Adrenal gland (tissue), 12 donors: ENCODE measurements around the gene TEDC1. TPM values are rescaled to one million over a fixed set of nuclear protein-coding genes. Genes with fewer than 3 reads are reported as not detected.

Source experiments
- DNase-seq, 7 donors: peaks; one replicate each; pipeline ENCODE4 v3.0.0-alpha.2; 2019 to 2020
- H3K27ac ChIP-seq, 5 donors: fragments of 200-600 bp; sonication (generic) in 4 of 5; 1 replicate in 3 of 5; 2 replicates in 2 of 5; pipeline versions ENCODE4 v1.5.1 to v1.8.0; 2016 to 2020; ENCODE audit warnings: mild to moderate bottlenecking in 1 of 5
- H3K27me3 ChIP-seq: fragments of 200-600 bp; 2 replicates; pipeline ENCODE4 v1.8.0; 2021
- H3K36me3 ChIP-seq, 2 donors: fragments of 200-600 bp; replicated peaks in 1 of 2; 1 replicate in 1 of 2; 2 replicates in 1 of 2; pipeline versions ENCODE4 v1.5.1 to v1.8.0; 2018 to 2022
- H3K4me1 ChIP-seq, 2 donors: fragments of 200-600 bp; replicated peaks in 1 of 2; 1 replicate in 1 of 2; 2 replicates in 1 of 2; pipeline versions ENCODE4 v1.5.1 to v1.8.0; 2018 to 2021
- H3K4me3 ChIP-seq, 4 donors: fragments of 200-600 bp; sonication (generic) in 3 of 4; one replicate each; pipeline ENCODE4 v1.5.1; 2016 to 2018
- H3K9me3 ChIP-seq, 3 donors: fragments of 200-600 bp; sonication (generic) in 1 of 3; replicated peaks in 1 of 3; 1 replicate in 2 of 3; 2 replicates in 1 of 3; pipeline versions ENCODE4 v1.5.1 to v1.8.0; 2016 to 2021
- CTCF ChIP-seq, 6 experiments: fragments of 450-650 bp in 4 of 6; fragments of 200-600 bp in 2 of 6; sonication (generic) in 1 of 6; IDR thresholded peaks; 1 replicate in 5 of 6; 2 replicates in 1 of 6; pipeline versions ENCODE4 v1.5.1 to v1.8.0; 2016 to 2021; ENCODE audit warnings: antibody characterized with exemption in 6 of 6, mild to moderate bottlenecking in 2 of 6, moderate library complexity in 1 of 6
- POLR2A ChIP-seq, 2 donors: fragments of 450-650 bp; IDR thresholded peaks; one replicate each; pipeline ENCODE4 v1.6.1; 2017; ENCODE audit warnings: antibody characterized with exemption in 2 of 2, mild to moderate bottlenecking in 2 of 2, moderate library complexity in 1 of 2
- WGBS, 4 donors: extraction: QIAGEN DNeasy Blood & Tissue Kit in 2 of 4; methylation state at CpG; one replicate each; pipeline versions ENCODE4 v1.1.5 to v1.1.7; 2013 to 2017; 5-methylcytosine and 5-hydroxymethylcytosine counted together
- intact Hi-C, 2 donors: fragments of 100-400 bp; cut with DNase I; formaldehyde crosslinking; loops; one replicate each; pipeline versions ENCODE4 v1.14.1 to v1.15.0; 2022 to 2023
- polyA plus RNA-seq, 3 donors: library from polyadenylated mRNA; stranded (reverse); fragments of 200-250 nt in 2 of 3; fragments of 350-450 nt in 1 of 3; fragmentation: Illumina TruSeq in 1 of 3; extraction: RNeasy Lipid Tissue Mini Kit (QIAGEN cat#74804) in 1 of 3; gene quantifications; one replicate each; pipeline ENCODE4 v1.2.3, GENCODE V29; 2013 to 2014
- total RNA-seq, 9 donors: library from RNA; depleted of rRNA in 4 of 9; stranded (reverse); fragments of >200 nt in 4 of 9; fragments of 120-200 nt in 1 of 9; fragmentation: NEBNext Ultra II Directional in 1 of 9; extraction: Animal tissue kit (Norgen Biotek cat#: 25700) in 1 of 9; gene quantifications; one replicate each; pipeline versions ENCODE4 v1.1.0 to v1.2.4, GENCODE V29; 2013 to 2023
- donor health status: healthy with polysubstance abuse.
- donor health status: Bipolar disorder and iron deficiency.
- donor health status: DM: yes; HTN: yes; CAD: no.
- donor health status: DM: no; HTN: no; CAD: no.
- donor health status: DM: no; HTN: no; CAD: no.
- donor health status: DM: yes; HTN: yes; CAD: no.

The TEDC1 gene
- total and polyA plus RNA-seq, 12 donors: 0.24 to 19.1 (median 3.4) TPM

- H3K4me3 ChIP-seq: no peak overlapping the region
- intact Hi-C loops: loop anchor here in 1 of 2 donors (5.0 kb wide), 1 partner anchor 153 kb away; no protein-coding TSS in a partner anchor
- no peaks in the 10 kb centered on the region for H3K36me3 ChIP-seq
- no peaks in the 10 kb centered on the region for H3K9me3 ChIP-seq
- peaks cover 15 to 32% of the 10 kb centered on the region in 2 donors for H3K4me1 ChIP-seq
- DNase-seq: no peak
- TF ChIP-seq CTCF (IDR thresholded peaks at IDR 0.05): no peak
- no peak for TF ChIP-seq POLR2A (IDR thresholded peaks at IDR 0.05)
- WGBS, 4 donors: 80 to 93% (median 89%) methylated on average over 9 of the region's 9 CpGs
- H3K27me3 ChIP-seq: peaks cover 18% of the 10 kb centered on the region
- no peak overlapping the region for H3K27ac ChIP-seq
Measured at GRCh38 chr14:105525326-105525725, 34.3 kb downstream of the TEDC1 start.

- Histone ChIP-seq H3K36me3 (no peaks in the 10 kb centered on the region), H3K9me3 (no peaks in the 10 kb centered on the region), H3K4me1 (peaks cover 15 to 32% of the 10 kb centered on the region in 2 donors), H3K27me3 (peaks cover 18% of the 10 kb centered on the region), H3K27ac (peak within 1 kb of the TSS in 1 of 5 donors; percentile 34), H3K4me3 (peak within 1 kb of the TSS in 1 of 4 donors; percentile 66)
- WGBS, 4 donors: 0 to 2% (median 1%) methylated on average over 4 to 85 of the region's 88 CpGs
- intact Hi-C loops: loop anchor here in 1 of 2 donors (5.0 kb wide), 1 partner anchor 154 kb away; no protein-coding TSS in a partner anchor
- peak in 1 of 7 donors; percentile 35 for DNase-seq
- TF ChIP-seq CTCF (IDR thresholded peaks at IDR 0.05): no peak
- TF ChIP-seq POLR2A (IDR thresholded peaks at IDR 0.05): no peak
Measured at GRCh38 chr14:105525861-105526775, 35.1 kb downstream of the TEDC1 start, which contains the start of gene TMEM121. TMEM121 (plus strand) TSS chr14:105526583; CDS start chr14:105528835, 2,252 bp downstream.

GRCh38 chr14:105526776-105527380 lies 35.8 kb downstream of the TEDC1 start:
- intact Hi-C loops: loop anchor here in 1 of 2 donors (5.0 kb wide), 1 partner anchor 155 kb away; no protein-coding TSS in a partner anchor
- TF ChIP-seq POLR2A (IDR thresholded peaks at IDR 0.05) (no peak), CTCF (IDR thresholded peaks at IDR 0.05) (no peak)
- Histone ChIP-seq H3K9me3 (no peaks in the 10 kb centered on the region), H3K4me1 (peaks cover 15 to 32% of the 10 kb centered on the region in 2 donors), H3K4me3 (peak overlapping the region in 1 of 4 donors; percentile 66), H3K36me3 (no peaks in the 10 kb centered on the region), H3K27ac (peak overlapping the region in 1 of 5 donors; percentile 34), H3K27me3 (peaks cover 18% of the 10 kb centered on the region)
- no peak for DNase-seq
- 0 to 5% (median 4%) methylated on average over 9 to 48 of the region's 48 CpGs for WGBS, 4 donors

DNA sequence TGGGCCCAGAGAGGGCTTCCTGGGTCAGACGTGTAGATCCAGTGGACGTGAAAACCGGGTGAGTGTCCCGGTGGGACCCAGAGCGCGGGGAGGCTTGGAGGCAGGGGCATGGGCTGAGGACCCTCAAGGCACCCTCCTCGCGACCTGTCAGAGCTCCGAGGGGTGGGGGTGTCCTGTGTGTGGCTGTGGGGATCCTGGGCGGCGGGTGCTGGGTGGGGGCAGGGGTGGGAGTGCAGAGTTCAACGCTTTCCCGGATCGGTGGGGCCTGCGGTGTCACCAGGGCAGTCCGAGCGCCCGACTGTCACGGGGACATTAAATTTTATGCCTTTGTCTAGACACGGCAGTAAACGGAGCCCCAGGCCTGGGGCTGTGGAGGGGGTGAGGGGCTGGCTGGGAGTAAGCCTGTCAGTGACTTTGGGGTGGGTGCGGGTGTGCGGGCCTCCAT lies 36.4 kb downstream of the TEDC1 start:
- no peak for TF ChIP-seq CTCF (IDR thresholded peaks at IDR 0.05)
- no peak for TF ChIP-seq POLR2A (IDR thresholded peaks at IDR 0.05)
- Histone ChIP-seq H3K4me1 (peaks cover 15 to 32% of the 10 kb centered on the region in 2 donors), H3K27ac (no peak overlapping the region), H3K36me3 (no peaks in the 10 kb centered on the region), H3K9me3 (no peaks in the 10 kb centered on the region), H3K27me3 (peaks cover 18% of the 10 kb centered on the region), H3K4me3 (peak overlapping the region in 1 of 4 donors; percentile 66)
- no peak for DNase-seq
- WGBS, 4 donors: 25 to 32% (median 29%) methylated on average over 9 to 23 of the region's 23 CpGs
- intact Hi-C loops: loop anchor here in 1 of 2 donors (5.0 kb wide), 1 partner anchor 155 kb away; no protein-coding TSS in a partner anchor
